Activated T-cell treated with anti-CD3 and anti-CD28 coated beads, Interleukin-2, amount 50 U/mL, for 24 hours (primary cell): Measurements from ENCODE around the gene GAGE12C.
"Not testable (repeated sequence)": the region's sequence is repeated elsewhere in the genome, so short reads cannot be mapped to it uniquely, and the experiment has no call there.

Experiments used
- DNase-seq: peaks from one replicate; pipeline ENCODE4 v3.0.0-alpha.2; 2020
- H3K27ac Mint-ChIP-seq: 2 replicates; pipeline ENCODE4 v1.8.0; 2020; ENCODE audit warnings: mild to moderate bottlenecking, mixed read lengths
- H3K27me3 Mint-ChIP-seq: 2 replicates; pipeline ENCODE4 v1.8.0; 2020; ENCODE audit warnings: mixed read lengths
- H3K36me3 Mint-ChIP-seq: 2 replicates; pipeline ENCODE4 v1.8.0; 2020; ENCODE audit warnings: low read depth, mixed read lengths
- H3K4me1 Mint-ChIP-seq: 2 replicates; pipeline ENCODE4 v1.8.0; 2020; ENCODE audit warnings: low read depth, mixed read lengths
- H3K4me3 Mint-ChIP-seq: 2 replicates; pipeline ENCODE4 v1.8.0; 2020; ENCODE audit warnings: mild to moderate bottlenecking, moderate library complexity, mixed read lengths
- H3K9me3 Mint-ChIP-seq: 2 replicates; pipeline ENCODE4 v1.8.0; 2020; ENCODE audit warnings: mixed read lengths

The GAGE12C gene, protein sequence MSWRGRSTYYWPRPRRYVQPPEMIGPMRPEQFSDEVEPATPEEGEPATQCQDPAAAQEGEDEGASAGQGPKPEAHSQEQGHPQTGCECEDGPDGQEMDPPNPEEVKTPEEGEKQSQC

GRCh38 chrX:49531877-49532276, at the start of gene GAGE12C:
Gene GAGE12C, plus strand, starts transcription at chrX:49532177. Its CDS starts 1,155 bp downstream, at chrX:49533332.
- H3K36me3 Mint-ChIP-seq, H3K27me3 Mint-ChIP-seq, H3K27ac Mint-ChIP-seq, H3K4me3 Mint-ChIP-seq, H3K4me1 Mint-ChIP-seq, DNase-seq, H3K9me3 Mint-ChIP-seq: not testable (repeated sequence)

- not testable (repeated sequence) for H3K27me3 Mint-ChIP-seq, H3K9me3 Mint-ChIP-seq, H3K27ac Mint-ChIP-seq, H3K36me3 Mint-ChIP-seq, H3K4me3 Mint-ChIP-seq, DNase-seq, H3K4me1 Mint-ChIP-seq
Measured at GRCh38 chrX:49541433-49541832, 9.5 kb downstream of the GAGE12C start, which contains the start of gene GAGE12D. Gene GAGE12D, plus strand, starts transcription at chrX:49541733. Its CDS starts 1,155 bp downstream, at chrX:49542888.

DNA sequence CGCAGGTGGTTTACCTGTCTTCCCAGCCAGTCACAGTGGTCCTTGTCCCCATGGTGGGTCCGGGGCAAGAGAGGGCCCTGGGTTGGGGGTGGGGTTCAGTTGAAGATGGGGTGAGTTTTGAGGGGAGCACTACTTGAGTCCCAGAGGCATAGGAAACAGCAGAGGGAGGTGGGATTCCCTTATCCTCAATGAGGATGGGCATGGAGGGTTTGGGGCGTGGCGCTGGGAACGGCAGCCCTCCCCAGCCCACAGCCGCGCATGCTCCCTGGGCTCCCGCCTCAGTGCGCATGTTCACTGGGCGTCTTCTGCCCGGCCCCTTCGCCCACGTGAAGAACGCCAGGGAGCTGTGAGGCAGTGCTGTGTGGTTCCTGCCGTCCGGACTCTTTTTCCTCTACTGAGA, 19.0 kb downstream of the GAGE12C start, which contains the start of gene GAGE12E:
GAGE12E (plus strand) TSS at position 301 of the 400 bp plus-strand sequence. CDS start 1,155 bp downstream, outside the sequence.
- not testable (repeated sequence) for H3K4me1 Mint-ChIP-seq, H3K36me3 Mint-ChIP-seq, H3K4me3 Mint-ChIP-seq, H3K9me3 Mint-ChIP-seq, H3K27ac Mint-ChIP-seq, H3K27me3 Mint-ChIP-seq, DNase-seq

- H3K27me3 Mint-ChIP-seq, H3K9me3 Mint-ChIP-seq, H3K4me3 Mint-ChIP-seq, DNase-seq, H3K4me1 Mint-ChIP-seq, H3K36me3 Mint-ChIP-seq, H3K27ac Mint-ChIP-seq: not testable (repeated sequence)
Measured at GRCh38 chrX:49560542-49560941, 28.6 kb downstream of the GAGE12C start, which contains the start of gene GAGE12F. Gene GAGE12F, plus strand, starts transcription at chrX:49560842. Its CDS starts 1,155 bp downstream, at chrX:49561997.

DNA sequence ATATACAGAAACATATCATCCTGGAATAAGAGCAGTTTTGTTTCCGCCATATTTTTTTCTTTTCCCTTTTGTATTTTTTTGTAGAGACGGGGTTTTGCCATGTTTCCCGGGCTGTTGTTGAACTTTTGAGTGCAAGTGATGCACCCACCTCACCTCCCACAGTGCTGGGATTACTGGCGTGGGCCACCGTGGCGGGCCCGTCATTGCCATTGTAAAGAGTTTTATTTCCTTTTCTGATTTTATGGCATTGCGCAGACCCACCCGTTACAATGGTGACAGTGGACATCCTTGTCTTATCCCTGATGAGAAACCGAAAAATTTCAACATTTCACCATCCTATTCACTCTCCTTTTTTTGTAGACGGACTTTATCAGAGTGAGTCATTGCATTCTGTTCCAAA, 36.8 kb downstream of the GAGE12C start:
- H3K27me3 Mint-ChIP-seq, H3K4me3 Mint-ChIP-seq, H3K27ac Mint-ChIP-seq, H3K36me3 Mint-ChIP-seq, H3K4me1 Mint-ChIP-seq, H3K9me3 Mint-ChIP-seq: not testable (repeated sequence)
- DNase-seq: peak; percentile 14

DNA sequence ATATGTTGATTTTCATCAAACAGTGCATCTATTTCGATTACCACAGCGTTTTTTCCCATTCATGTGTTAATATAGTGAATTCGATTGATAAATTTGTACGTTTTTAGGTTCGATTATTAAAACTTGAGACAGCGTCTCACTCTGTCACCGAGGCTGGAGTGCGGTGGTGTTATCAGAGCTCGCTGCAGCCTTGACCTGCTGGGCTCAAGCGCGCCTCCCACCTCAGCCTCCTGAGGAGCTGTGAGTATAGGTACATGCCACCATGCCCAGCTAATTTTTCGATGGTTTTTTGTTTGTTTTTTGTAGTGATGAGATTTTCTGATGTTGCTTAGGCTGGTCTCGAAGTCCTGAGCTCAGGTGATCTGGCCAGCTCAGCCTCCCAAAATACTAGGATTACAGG, 37.2 kb downstream of the GAGE12C start:
- H3K4me3 Mint-ChIP-seq: not testable (repeated sequence)

DNA sequence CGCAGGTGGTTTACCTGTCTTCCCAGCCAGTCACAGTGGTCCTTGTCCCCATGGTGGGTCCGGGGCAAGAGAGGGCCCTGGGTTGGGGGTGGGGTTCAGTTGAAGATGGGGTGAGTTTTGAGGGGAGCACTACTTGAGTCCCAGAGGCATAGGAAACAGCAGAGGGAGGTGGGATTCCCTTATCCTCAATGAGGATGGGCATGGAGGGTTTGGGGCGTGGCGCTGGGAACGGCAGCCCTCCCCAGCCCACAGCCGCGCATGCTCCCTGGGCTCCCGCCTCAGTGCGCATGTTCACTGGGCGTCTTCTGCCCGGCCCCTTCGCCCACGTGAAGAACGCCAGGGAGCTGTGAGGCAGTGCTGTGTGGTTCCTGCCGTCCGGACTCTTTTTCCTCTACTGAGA, 38.1 kb downstream of the GAGE12C start, which contains the start of gene GAGE12G:
GAGE12G (plus strand) TSS at position 301 of the 400 bp plus-strand sequence. CDS start 1,155 bp downstream, outside the sequence.
- not testable (repeated sequence) for H3K36me3 Mint-ChIP-seq, H3K27ac Mint-ChIP-seq, H3K27me3 Mint-ChIP-seq, DNase-seq, H3K4me3 Mint-ChIP-seq, H3K9me3 Mint-ChIP-seq, H3K4me1 Mint-ChIP-seq

More for the DNA sequence above, 37.2 kb downstream of the GAGE12C start:
- H3K27ac Mint-ChIP-seq, H3K27me3 Mint-ChIP-seq, H3K9me3 Mint-ChIP-seq, H3K36me3 Mint-ChIP-seq, DNase-seq, H3K4me1 Mint-ChIP-seq: not testable (repeated sequence)

DNA sequence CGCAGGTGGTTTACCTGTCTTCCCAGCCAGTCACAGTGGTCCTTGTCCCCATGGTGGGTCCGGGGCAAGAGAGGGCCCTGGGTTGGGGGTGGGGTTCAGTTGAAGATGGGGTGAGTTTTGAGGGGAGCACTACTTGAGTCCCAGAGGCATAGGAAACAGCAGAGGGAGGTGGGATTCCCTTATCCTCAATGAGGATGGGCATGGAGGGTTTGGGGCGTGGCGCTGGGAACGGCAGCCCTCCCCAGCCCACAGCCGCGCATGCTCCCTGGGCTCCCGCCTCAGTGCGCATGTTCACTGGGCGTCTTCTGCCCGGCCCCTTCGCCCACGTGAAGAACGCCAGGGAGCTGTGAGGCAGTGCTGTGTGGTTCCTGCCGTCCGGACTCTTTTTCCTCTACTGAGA, 47.7 kb downstream of the GAGE12C start, which contains the start of gene GAGE12H:
GAGE12H (plus strand) TSS at position 301 of the 400 bp plus-strand sequence. CDS start 1,155 bp downstream, outside the sequence.
- not testable (repeated sequence) for H3K4me1 Mint-ChIP-seq, DNase-seq, H3K4me3 Mint-ChIP-seq, H3K9me3 Mint-ChIP-seq, H3K36me3 Mint-ChIP-seq, H3K27ac Mint-ChIP-seq, H3K27me3 Mint-ChIP-seq
